Sigmoid colon (tissue), 4 donors: ENCODE results near the gene SOCS7.

ENCODE experiments used
- CTCF ChIP-seq, 4 experiments: fragments of 450-650 bp in 3 of 4; fragments of 200-600 bp in 1 of 4; IDR thresholded peaks; one replicate each; pipeline ENCODE4 v1.5.1; 2016 to 2019; ENCODE audit warnings: antibody characterized with exemption in 4 of 4, mild to moderate bottlenecking in 3 of 4, moderate library complexity in 2 of 4
- EP300 ChIP-seq, 4 donors: sonication (generic); formaldehyde crosslinking; IDR thresholded peaks; one replicate each; pipeline ENCODE4 v1.6.1; 2017; ENCODE audit warnings: antibody characterized with exemption in 4 of 4
- POLR2A ChIP-seq, 2 donors: fragments of 450-650 bp; IDR thresholded peaks; one replicate each; pipeline ENCODE4 v1.6.1; 2016; ENCODE audit warnings: antibody characterized with exemption in 2 of 2, mild to moderate bottlenecking in 2 of 2, moderate library complexity in 2 of 2
- POLR2AphosphoS5 ChIP-seq, 4 donors: sonication (generic); formaldehyde crosslinking; IDR thresholded peaks; one replicate each; pipeline ENCODE4 v1.6.1; 2017; ENCODE audit warnings: antibody characterized with exemption in 4 of 4

DNA sequence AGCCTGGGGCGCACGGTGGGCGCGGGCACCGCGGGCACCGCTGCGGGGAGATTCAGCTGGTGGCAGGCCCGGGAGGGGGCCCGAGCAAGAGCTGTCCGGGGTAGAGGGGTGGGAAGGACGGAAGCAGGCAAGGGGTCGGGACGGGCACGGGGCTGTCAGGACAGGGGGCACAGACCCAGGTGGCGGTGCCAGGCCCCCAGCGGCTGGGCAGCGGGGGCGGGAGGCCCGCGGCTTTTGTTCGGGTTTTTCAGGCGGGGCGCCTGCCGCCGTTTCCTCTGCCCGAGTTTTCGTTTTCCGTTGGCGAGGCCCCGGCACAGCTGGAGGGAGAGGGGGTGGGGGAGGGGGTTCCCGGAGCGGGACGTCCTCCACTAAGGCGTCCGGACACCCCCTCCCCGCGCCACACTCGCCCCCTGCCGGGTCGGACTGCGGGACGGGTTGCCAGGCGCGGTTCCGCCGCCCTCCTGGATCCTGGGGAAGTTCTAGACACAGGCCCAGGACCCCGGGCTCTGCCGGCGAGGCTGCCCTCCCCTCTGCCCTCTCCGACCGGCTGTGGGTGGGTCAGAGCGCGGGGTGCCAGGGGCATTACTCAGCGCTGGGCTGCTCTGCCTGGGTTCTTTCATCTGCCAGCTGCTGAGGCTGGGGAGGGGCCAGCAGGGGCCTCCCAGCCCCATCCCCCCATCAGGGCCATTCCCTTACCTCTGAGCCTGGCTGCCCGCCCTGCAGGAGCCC, 77.2 kb downstream of the SOCS7 start:
- TF ChIP-seq CTCF (IDR thresholded peaks at IDR 0.05) (no peak), POLR2A (IDR thresholded peaks at IDR 0.05) (peak in 1 of 2 donors; percentile 52), POLR2AphosphoS5 (IDR thresholded peaks at IDR 0.05) (peak; percentile 38 to 85 (median 74)), EP300 (IDR thresholded peaks at IDR 0.05) (peak in 1 of 4 donors; percentile 35)
